ENCODE measurements around the gene HOXB2. TPM values are rescaled to one million over a fixed set of nuclear protein-coding genes. Genes with fewer than 3 reads are reported as not detected.
A peak's percentile ranks its signal among the peaks of the same experiment; 100 is the strongest.

HOXB2 gene
- total and polyA plus RNA-seq, 9 of the 15 experiments (the other 6 are each of a cell fraction or from before 2014, with no cell fraction given): 2.1 to 97.7 (median 21.2) TPM

DNA sequence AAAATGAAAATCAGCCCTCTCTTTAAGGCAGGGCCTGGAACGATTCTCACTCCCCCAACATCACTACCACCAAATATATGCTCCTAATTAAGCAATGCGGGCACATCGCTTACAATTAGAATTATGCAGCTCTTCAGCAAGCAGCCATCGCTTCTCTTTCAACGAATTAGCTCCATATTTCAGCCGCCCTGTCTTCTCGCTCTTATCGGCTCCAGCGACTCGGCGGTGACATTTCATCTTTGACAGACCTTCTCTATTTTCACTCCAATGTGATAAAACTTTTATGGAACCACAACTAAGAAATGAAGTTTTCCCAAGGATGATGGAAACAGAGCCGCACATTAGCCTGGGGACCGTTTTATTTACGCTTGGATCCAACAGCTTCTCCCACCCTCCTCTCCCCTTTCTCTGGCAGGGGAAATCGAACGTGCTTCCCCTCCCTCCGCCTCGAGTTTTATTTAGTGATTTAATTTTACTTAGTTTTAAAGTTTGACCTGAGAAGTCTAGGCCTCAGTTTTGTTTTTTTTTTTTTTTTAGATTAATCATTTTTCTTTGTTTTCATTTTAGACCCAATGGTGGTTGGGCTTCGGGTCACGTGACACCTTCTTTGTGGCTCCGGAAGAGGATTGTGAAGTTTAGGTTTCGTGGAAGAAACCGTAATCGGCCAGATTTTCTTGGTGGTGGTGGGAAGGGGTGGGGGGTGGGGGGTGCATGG is 3.1 kb upstream of the HOXB2 start (continued):
- TF ChIP-seq SMARCA4 (IDR thresholded peaks at IDR 0.05): peak; percentile 66; the same call in 1 of the 2 replicates
- no peak for TF ChIP-seq TAF7 (tag; IDR thresholded peaks at IDR 0.05)
- peak; percentile 93 to 96 for TF ChIP-seq FOXK2 (conservative IDR thresholded peaks at IDR 0.05 in 1 of 2, IDR thresholded peaks at IDR 0.05 in 1 of 2; ENCODE audit: low read depth in 2 of 2)
- TF ChIP-seq SMAD4 (CRISPR knock-in tag; conservative IDR thresholded peaks at IDR 0.05): 0 out of 2 replicates have a peak, but pooled peaks have one; percentile 49
- TF ChIP-seq SMARCE1 (IDR thresholded peaks at IDR 0.05): peak; percentile 60
- TF ChIP-seq GATA2 (CRISPR knock-in tag; IDR thresholded peaks at IDR 0.05): 0 out of 2 replicates have a peak, but pooled peaks have one; percentile 19
- TF ChIP-seq, protein P1, sequence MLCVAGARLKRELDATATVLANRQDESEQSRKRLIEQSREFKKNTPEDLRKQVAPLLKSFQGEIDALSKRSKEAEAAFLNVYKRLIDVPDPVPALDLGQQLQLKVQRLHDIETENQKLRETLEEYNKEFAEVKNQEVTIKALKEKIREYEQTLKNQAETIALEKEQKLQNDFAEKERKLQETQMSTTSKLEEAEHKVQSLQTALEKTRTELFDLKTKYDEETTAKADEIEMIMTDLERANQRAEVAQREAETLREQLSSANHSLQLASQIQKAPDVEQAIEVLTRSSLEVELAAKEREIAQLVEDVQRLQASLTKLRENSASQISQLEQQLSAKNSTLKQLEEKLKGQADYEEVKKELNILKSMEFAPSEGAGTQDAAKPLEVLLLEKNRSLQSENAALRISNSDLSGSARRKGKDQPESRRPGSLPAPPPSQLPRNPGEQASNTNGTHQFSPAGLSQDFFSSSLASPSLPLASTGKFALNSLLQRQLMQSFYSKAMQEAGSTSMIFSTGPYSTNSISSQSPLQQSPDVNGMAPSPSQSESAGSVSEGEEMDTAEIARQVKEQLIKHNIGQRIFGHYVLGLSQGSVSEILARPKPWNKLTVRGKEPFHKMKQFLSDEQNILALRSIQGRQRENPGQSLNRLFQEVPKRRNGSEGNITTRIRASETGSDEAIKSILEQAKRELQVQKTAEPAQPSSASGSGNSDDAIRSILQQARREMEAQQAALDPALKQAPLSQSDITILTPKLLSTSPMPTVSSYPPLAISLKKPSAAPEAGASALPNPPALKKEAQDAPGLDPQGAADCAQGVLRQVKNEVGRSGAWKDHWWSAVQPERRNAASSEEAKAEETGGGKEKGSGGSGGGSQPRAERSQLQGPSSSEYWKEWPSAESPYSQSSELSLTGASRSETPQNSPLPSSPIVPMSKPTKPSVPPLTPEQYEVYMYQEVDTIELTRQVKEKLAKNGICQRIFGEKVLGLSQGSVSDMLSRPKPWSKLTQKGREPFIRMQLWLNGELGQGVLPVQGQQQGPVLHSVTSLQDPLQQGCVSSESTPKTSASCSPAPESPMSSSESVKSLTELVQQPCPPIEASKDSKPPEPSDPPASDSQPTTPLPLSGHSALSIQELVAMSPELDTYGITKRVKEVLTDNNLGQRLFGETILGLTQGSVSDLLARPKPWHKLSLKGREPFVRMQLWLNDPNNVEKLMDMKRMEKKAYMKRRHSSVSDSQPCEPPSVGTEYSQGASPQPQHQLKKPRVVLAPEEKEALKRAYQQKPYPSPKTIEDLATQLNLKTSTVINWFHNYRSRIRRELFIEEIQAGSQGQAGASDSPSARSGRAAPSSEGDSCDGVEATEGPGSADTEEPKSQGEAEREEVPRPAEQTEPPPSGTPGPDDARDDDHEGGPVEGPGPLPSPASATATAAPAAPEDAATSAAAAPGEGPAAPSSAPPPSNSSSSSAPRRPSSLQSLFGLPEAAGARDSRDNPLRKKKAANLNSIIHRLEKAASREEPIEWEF (CRISPR knock-in tag; IDR thresholded peaks at IDR 0.05): peak; percentile 20
- peak; percentile 56 for TF ChIP-seq ELF1 (tag; IDR thresholded peaks at IDR 0.05)
- TF ChIP-seq, protein P2, sequence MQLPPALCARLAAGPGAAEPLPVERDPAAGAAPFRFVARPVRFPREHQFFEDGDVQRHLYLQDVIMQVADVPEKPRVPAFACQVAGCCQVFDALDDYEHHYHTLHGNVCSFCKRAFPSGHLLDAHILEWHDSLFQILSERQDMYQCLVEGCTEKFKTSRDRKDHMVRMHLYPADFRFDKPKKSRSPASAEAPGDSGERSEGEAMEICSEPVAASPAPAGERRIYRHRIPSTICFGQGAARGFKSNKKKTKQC (CRISPR knock-in tag; IDR thresholded peaks at IDR 0.05): no peak
- 0 out of 2 replicates have a peak, but pooled peaks have one; percentile 8 for TF ChIP-seq NCOA1 (IDR thresholded peaks at IDR 0.05; ENCODE audit: low read depth)
- 0 out of 2 replicates have a peak, but pooled peaks have one; percentile 11 for TF ChIP-seq PHB2 (IDR thresholded peaks at IDR 0.05; ENCODE audit: low read depth)
- TF ChIP-seq, protein P3, sequence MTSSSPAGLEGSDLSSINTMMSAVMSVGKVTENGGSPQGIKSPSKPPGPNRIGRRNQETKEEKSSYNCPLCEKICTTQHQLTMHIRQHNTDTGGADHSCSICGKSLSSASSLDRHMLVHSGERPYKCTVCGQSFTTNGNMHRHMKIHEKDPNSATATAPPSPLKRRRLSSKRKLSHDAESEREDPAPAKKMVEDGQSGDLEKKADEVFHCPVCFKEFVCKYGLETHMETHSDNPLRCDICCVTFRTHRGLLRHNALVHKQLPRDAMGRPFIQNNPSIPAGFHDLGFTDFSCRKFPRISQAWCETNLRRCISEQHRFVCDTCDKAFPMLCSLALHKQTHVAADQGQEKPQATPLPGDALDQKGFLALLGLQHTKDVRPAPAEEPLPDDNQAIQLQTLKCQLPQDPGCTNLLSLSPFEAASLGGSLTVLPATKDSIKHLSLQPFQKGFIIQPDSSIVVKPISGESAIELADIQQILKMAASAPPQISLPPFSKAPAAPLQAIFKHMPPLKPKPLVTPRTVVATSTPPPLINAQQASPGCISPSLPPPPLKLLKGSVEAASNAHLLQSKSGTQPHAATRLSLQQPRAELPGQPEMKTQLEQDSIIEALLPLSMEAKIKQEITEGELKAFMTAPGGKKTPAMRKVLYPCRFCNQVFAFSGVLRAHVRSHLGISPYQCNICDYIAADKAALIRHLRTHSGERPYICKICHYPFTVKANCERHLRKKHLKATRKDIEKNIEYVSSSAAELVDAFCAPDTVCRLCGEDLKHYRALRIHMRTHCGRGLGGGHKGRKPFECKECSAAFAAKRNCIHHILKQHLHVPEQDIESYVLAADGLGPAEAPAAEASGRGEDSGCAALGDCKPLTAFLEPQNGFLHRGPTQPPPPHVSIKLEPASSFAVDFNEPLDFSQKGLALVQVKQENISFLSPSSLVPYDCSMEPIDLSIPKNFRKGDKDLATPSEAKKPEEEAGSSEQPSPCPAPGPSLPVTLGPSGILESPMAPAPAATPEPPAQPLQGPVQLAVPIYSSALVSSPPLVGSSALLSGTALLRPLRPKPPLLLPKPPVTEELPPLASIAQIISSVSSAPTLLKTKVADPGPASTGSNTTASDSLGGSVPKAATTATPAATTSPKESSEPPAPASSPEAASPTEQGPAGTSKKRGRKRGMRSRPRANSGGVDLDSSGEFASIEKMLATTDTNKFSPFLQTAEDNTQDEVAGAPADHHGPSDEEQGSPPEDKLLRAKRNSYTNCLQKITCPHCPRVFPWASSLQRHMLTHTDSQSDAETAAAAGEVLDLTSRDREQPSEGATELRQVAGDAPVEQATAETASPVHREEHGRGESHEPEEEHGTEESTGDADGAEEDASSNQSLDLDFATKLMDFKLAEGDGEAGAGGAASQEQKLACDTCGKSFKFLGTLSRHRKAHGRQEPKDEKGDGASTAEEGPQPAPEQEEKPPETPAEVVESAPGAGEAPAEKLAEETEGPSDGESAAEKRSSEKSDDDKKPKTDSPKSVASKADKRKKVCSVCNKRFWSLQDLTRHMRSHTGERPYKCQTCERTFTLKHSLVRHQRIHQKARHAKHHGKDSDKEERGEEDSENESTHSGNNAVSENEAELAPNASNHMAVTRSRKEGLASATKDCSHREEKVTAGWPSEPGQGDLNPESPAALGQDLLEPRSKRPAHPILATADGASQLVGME (CRISPR knock-in tag; IDR thresholded peaks at IDR 0.05): 0 out of 2 replicates have a peak, but pooled peaks have one; percentile 10
- no peak for TF ChIP-seq CBX3 (IDR thresholded peaks at IDR 0.05; ENCODE audit: borderline replicate concordance in 1 of 2, low read length in 2 of 2)
- peak in 1 of 2 experiments; percentile 5; a peak in 1 of 4 replicates for TF ChIP-seq RAD21 (CRISPR knock-in tag; conservative IDR thresholded peaks at IDR 0.05 in 1 of 2, IDR thresholded peaks at IDR 0.05 in 1 of 2)
